Activated CD8-positive, alpha-beta T cell treated with anti-CD3 and anti-CD28 coated beads for 36 hours (primary cell): ENCODE measurements around the gene AGXT2. TPM values are rescaled to one million over a fixed set of nuclear protein-coding genes. Genes with fewer than 3 reads are reported as not detected.

ENCODE experiments used
- ATAC-seq: fragments of 200-7000 bp; cut with Tn5 transposase; one replicate; pipeline ENCODE4 v1.10.0; 2021; ENCODE audit warnings: mild to moderate bottlenecking, moderate library complexity
- CTCF ChIA-PET: fragments of 350-600 bp; sonication (Branson Sonifier 250); formaldehyde crosslinking; loops from one replicate; lab custom pipeline; 2021; ENCODE audit warnings: antibody characterized with exemption; lab: Charles Lee
- POLR2A ChIA-PET: fragments of 350-600 bp; sonication (Branson Sonifier 250); formaldehyde crosslinking; loops from one replicate; lab custom pipeline; 2021; ENCODE audit warnings: antibody characterized with exemption; lab: Charles Lee
- DNase-seq: peaks from one replicate; pipeline ENCODE4 v3.0.0-alpha.2; 2020
- H3K27ac Mint-ChIP-seq: one replicate; pipeline ENCODE4 v1.8.0; 2021; ENCODE audit warnings: mild to moderate bottlenecking, mixed read lengths
- H3K27me3 Mint-ChIP-seq: one replicate; pipeline ENCODE4 v1.8.0; 2021; ENCODE audit warnings: mixed read lengths
- H3K36me3 Mint-ChIP-seq: one replicate; pipeline ENCODE4 v1.8.0; 2021; ENCODE audit warnings: low read depth, mixed read lengths
- H3K4me1 Mint-ChIP-seq: one replicate; pipeline ENCODE4 v1.8.0; 2021; ENCODE audit warnings: low read depth, mixed read lengths
- H3K4me3 Mint-ChIP-seq: one replicate; pipeline ENCODE4 v1.8.0; 2021; ENCODE audit warnings: mild to moderate bottlenecking, moderate library complexity, mixed read lengths
- H3K9me3 Mint-ChIP-seq: one replicate; pipeline ENCODE4 v1.8.0; 2021; ENCODE audit warnings: mixed read lengths
- intact Hi-C: fragments of 100-400 bp; cut with micrococcal nuclease; formaldehyde crosslinking; loops from one replicate; pipeline ENCODE4 v1.10.0; 2022
- total RNA-seq, 2 experiments: library from RNA; stranded (reverse); gene quantifications; one replicate each; pipeline ENCODE4 v1.2.3, GENCODE V29; 2021
- TF ChIP-seq, protein P1 (sequence below): fragments of 200-600 bp; IDR thresholded peaks from one replicate; pipeline ENCODE4 v1.8.0; 2022; ENCODE audit warnings: antibody characterized with exemption, mild to moderate bottlenecking

Gene AGXT2
- total RNA-seq, 2 experiments from 2014 or later, result not detected

DNA sequence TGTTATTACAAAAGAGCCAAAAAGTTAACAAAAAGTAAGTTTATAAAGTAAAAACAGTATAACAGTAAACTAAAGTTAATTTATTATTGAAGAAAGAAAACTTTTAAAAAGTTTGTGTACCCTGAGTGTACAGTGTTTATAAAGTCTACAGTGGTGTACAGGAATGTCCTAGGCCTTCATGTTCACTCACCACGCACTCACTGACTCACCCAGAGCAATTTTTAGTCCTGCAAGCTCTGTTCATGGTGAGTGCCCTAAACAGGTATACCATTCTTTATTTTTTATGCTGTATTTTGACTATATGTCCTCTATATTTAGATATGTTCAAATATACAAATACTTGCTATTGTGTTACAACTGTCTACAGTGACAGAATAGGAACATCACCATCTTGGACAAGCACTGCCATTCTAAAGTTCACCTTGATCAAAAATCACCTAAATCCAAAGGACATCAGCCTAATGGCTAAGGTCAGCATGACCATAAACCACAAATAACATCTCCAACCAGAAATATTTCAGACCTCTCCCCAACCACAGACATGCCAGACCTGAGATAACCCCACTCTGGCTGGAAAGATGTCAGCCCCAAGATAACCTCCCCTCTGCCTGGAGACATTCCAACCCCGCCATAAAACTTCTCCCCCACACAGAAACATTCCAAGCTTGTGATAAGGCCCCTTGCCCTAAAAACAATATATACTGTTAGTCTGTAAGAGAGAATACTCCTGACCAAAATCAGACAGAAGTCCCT lies 56.1 kb downstream of the AGXT2 start:
- H3K27me3 Mint-ChIP-seq, result peaks cover 27% of the 10 kb centered on the region
- H3K4me3 Mint-ChIP-seq, result no peak overlapping the region
- ATAC-seq, result no peak
- no peak overlapping the region for H3K27ac Mint-ChIP-seq
- intact Hi-C loops, result no loop called here
- no peaks in the 10 kb centered on the region for H3K36me3 Mint-ChIP-seq
- CTCF ChIA-PET, result interaction anchor here (1.1 to 3.6 kb wide), 2 partner anchors 11 to 159 kb away, joined by 3 to 31 read pairs; no protein-coding TSS in a partner anchor
- TF ChIP-seq, protein P1, sequence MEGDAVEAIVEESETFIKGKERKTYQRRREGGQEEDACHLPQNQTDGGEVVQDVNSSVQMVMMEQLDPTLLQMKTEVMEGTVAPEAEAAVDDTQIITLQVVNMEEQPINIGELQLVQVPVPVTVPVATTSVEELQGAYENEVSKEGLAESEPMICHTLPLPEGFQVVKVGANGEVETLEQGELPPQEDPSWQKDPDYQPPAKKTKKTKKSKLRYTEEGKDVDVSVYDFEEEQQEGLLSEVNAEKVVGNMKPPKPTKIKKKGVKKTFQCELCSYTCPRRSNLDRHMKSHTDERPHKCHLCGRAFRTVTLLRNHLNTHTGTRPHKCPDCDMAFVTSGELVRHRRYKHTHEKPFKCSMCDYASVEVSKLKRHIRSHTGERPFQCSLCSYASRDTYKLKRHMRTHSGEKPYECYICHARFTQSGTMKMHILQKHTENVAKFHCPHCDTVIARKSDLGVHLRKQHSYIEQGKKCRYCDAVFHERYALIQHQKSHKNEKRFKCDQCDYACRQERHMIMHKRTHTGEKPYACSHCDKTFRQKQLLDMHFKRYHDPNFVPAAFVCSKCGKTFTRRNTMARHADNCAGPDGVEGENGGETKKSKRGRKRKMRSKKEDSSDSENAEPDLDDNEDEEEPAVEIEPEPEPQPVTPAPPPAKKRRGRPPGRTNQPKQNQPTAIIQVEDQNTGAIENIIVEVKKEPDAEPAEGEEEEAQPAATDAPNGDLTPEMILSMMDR, result no peak
- H3K4me1 Mint-ChIP-seq, result no peaks in the 10 kb centered on the region
- POLR2A ChIA-PET, result no interaction called here
- DNase-seq, result no peak
- H3K9me3 Mint-ChIP-seq, result peaks cover 10% of the 10 kb centered on the region

DNA sequence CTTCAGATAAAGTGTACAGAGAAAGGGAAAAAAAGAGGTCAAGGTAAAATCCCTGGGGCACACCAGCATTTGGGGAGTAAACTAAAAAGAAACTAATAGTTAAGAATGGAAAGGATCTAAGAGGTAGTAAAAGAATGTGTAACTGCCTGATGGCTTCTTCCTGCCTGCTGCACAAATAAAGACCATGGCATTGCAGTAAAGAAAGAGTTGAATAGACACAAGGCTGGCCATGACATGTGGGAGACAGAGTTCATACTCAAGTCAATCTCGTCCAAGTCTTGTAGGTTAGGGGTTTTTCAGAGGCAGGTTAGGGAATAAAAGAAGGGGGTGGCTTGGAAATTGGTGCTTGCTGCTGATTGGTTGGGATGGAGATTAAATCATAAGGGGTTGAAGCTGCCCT lies 60.8 kb downstream of the AGXT2 start:
- Mint-ChIP-seq H3K36me3 (no peaks in the 10 kb centered on the region), H3K27ac (no peak overlapping the region), H3K4me3 (no peak overlapping the region), H3K27me3 (peaks cover 13% of the 10 kb centered on the region), H3K9me3 (peaks cover 13% of the 10 kb centered on the region), H3K4me1 (no peaks in the 10 kb centered on the region)
- TF ChIP-seq, protein P1, result no peak
- POLR2A ChIA-PET, result no interaction called here
- ATAC-seq (no peak), DNase-seq (no peak)
- CTCF ChIA-PET, result no interaction called here
- intact Hi-C loops, result no loop called here

DNA sequence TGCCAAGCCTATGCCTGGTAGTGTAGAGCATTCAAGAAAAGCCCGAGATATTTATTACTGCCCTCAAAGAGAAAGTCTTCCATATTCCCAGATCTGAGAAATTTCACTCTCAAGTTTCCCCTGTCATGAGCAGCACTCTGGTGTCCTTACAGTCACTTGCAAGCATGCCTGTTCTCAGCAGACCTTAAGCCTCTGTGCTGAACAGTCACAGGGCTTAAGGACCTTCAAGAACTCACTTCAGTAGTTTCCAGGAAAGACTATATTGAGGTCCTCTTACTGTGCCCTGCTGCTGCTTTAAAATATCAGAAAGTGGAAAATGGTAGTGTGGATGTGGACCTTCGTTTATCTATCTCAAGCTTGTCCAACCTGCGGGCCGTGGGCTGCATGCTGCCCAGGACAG lies 64.9 kb downstream of the AGXT2 start:
- H3K9me3 Mint-ChIP-seq, result peaks cover 16% of the 10 kb centered on the region
- H3K27ac Mint-ChIP-seq, result no peak overlapping the region
- TF ChIP-seq, protein P1, result no peak
- ATAC-seq, result no peak
- peaks cover 3% of the 10 kb centered on the region for H3K27me3 Mint-ChIP-seq
- no peaks in the 10 kb centered on the region for H3K36me3 Mint-ChIP-seq
- CTCF ChIA-PET, result interaction anchor here (1.3 kb wide), 1 partner anchor 21 kb away, joined by 3 read pairs; no protein-coding TSS in a partner anchor
- intact Hi-C loops, result no loop called here
- H3K4me3 Mint-ChIP-seq, result no peak overlapping the region
- H3K4me1 Mint-ChIP-seq, result no peaks in the 10 kb centered on the region
- POLR2A ChIA-PET, result no interaction called here
- DNase-seq, result no peak

DNA sequence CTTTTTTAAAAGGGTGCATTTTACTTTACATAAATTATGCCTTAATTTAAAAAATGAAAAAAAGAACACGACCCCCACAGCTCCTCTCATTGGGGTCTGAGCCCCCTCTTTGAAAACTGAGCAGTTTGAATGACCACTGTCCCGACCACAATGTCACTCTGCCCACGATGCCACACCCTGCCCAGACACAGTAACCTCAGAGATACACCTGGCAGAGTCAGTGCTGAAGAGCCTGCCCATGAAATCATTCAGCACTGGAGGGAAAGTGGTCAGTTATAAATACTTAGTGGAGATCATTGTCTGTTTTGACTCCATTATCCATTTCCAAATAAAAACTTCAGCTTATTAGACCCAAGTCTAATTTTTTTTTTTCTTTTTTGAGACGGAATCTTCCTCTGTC lies 69.1 kb downstream of the AGXT2 start:
- ATAC-seq, result no peak
- POLR2A ChIA-PET, result no interaction called here
- H3K9me3 Mint-ChIP-seq, result peaks cover 3% of the 10 kb centered on the region

More for the DNA sequence above, 69.1 kb downstream of the AGXT2 start:
- no peak overlapping the region for H3K27ac Mint-ChIP-seq
- H3K36me3 Mint-ChIP-seq, result no peaks in the 10 kb centered on the region
- intact Hi-C loops, result no loop called here
- CTCF ChIA-PET, result interaction anchor here (0.5 kb wide), 1 partner anchor 25 kb away, joined by 3 read pairs; no protein-coding TSS in a partner anchor
- TF ChIP-seq, protein P1, result no peak
- no peaks in the 10 kb centered on the region for H3K4me1 Mint-ChIP-seq
- H3K4me3 Mint-ChIP-seq, result no peak overlapping the region
- no peak for DNase-seq
- peaks cover 6% of the 10 kb centered on the region for H3K27me3 Mint-ChIP-seq
